ENCODE results near the gene RBMS3. TPM values are rescaled to one million over a fixed set of nuclear protein-coding genes. Genes with fewer than 3 reads are reported as not detected.

RBMS3 gene
- total RNA-seq, 1 donor from 2014 or later, result 23.7 TPM

- no peak overlapping the region for H3K4me3 ChIP-seq (ENCODE audit: low read depth, low read length)
- DNase-seq (ENCODE audit: low read depth), result no peak
- H3K36me3 ChIP-seq (ENCODE audit: control insufficient read depth, insufficient read depth, low read length), result no peaks in the 10 kb centered on the region
- TF ChIP-seq, protein P1, sequence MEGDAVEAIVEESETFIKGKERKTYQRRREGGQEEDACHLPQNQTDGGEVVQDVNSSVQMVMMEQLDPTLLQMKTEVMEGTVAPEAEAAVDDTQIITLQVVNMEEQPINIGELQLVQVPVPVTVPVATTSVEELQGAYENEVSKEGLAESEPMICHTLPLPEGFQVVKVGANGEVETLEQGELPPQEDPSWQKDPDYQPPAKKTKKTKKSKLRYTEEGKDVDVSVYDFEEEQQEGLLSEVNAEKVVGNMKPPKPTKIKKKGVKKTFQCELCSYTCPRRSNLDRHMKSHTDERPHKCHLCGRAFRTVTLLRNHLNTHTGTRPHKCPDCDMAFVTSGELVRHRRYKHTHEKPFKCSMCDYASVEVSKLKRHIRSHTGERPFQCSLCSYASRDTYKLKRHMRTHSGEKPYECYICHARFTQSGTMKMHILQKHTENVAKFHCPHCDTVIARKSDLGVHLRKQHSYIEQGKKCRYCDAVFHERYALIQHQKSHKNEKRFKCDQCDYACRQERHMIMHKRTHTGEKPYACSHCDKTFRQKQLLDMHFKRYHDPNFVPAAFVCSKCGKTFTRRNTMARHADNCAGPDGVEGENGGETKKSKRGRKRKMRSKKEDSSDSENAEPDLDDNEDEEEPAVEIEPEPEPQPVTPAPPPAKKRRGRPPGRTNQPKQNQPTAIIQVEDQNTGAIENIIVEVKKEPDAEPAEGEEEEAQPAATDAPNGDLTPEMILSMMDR (IDR thresholded peaks at IDR 0.05; ENCODE audit: insufficient read depth, low read length, poor library complexity, severe bottlenecking), result no peak
- H3K27me3 ChIP-seq (ENCODE audit: control insufficient read depth, insufficient read depth, low read length), result no peaks in the 10 kb centered on the region
These were observed 697.2 kb downstream of the RBMS3 start for GRCh38 chr3:29978036-29978435.

- H3K36me3 ChIP-seq (ENCODE audit: control insufficient read depth, insufficient read depth, low read length), result no peaks in the 10 kb centered on the region
- H3K27me3 ChIP-seq (ENCODE audit: control insufficient read depth, insufficient read depth, low read length), result no peaks in the 10 kb centered on the region
- DNase-seq (ENCODE audit: low read depth), result no peak
- H3K4me3 ChIP-seq (ENCODE audit: low read depth, low read length), result no peak overlapping the region
- TF ChIP-seq, protein P1 (IDR thresholded peaks at IDR 0.05; ENCODE audit: insufficient read depth, low read length, poor library complexity, severe bottlenecking), result no peak
These were observed 710.3 kb downstream of the RBMS3 start for GRCh38 chr3:29991198-29991597.

- Histone ChIP-seq H3K27me3 (ENCODE audit: control insufficient read depth, insufficient read depth, low read length) (no peaks in the 10 kb centered on the region), H3K36me3 (ENCODE audit: control insufficient read depth, insufficient read depth, low read length) (no peaks in the 10 kb centered on the region), H3K4me3 (ENCODE audit: low read depth, low read length) (no peak overlapping the region)
- TF ChIP-seq, protein P1 (IDR thresholded peaks at IDR 0.05; ENCODE audit: insufficient read depth, low read length, poor library complexity, severe bottlenecking), result no peak
- DNase-seq (ENCODE audit: low read depth), result no peak
These were observed 721.9 kb downstream of the RBMS3 start for GRCh38 chr3:30002797-30003196.

DNA sequence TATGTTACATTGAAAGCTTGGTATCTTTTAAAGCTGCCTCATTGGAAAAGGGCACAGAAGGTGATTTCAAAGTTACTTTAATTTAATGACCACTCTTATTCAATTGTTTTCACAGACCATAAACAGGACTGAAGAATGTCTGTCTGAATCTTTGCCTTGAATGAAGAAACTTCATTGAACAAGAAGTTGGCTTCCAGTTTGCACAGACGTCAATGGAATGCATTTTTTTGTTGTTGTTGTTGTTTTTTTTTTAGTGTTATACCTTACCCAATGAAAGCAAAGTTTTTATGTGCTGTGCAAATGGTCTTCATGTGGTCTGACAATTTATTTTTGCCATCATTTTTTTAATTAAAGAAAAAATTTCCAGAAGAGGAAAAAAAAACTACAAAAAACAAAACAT, 722.9 kb downstream of the RBMS3 start:
- H3K27me3 ChIP-seq (ENCODE audit: control insufficient read depth, insufficient read depth, low read length), result no peaks in the 10 kb centered on the region
- no peak for DNase-seq (ENCODE audit: low read depth)
- no peaks in the 10 kb centered on the region for H3K36me3 ChIP-seq (ENCODE audit: control insufficient read depth, insufficient read depth, low read length)
- H3K4me3 ChIP-seq (ENCODE audit: low read depth, low read length), result no peak overlapping the region
- TF ChIP-seq, protein P1 (IDR thresholded peaks at IDR 0.05; ENCODE audit: insufficient read depth, low read length, poor library complexity, severe bottlenecking), result no peak

DNA sequence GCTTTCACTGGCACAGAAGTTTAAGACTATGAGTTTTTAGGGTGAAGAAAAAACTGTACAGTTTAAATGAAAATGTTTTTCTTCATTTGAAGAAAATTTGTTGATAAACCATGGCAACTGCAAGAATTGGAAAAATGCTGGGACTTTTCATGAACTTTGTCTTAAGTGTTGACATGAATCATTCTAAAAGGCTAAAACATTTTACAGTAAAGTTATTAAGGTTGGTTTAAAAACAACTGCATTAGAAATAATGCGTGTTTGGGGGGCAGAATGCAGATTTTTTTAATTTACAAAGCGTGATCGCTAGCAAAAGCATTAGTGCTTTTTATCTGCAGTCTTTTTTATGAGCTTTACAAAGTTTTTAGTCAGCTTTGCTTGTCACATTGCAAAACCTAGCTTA, 723.6 kb downstream of the RBMS3 start:
- TF ChIP-seq, protein P1 (IDR thresholded peaks at IDR 0.05; ENCODE audit: insufficient read depth, low read length, poor library complexity, severe bottlenecking), result no peak
- DNase-seq (ENCODE audit: low read depth), result no peak
- H3K4me3 ChIP-seq (ENCODE audit: low read depth, low read length), result no peak overlapping the region
- no peaks in the 10 kb centered on the region for H3K36me3 ChIP-seq (ENCODE audit: control insufficient read depth, insufficient read depth, low read length)
- no peaks in the 10 kb centered on the region for H3K27me3 ChIP-seq (ENCODE audit: control insufficient read depth, insufficient read depth, low read length)

GRCh38 chr3:30006111-30006510, 725.2 kb downstream of the RBMS3 start:
- no peak for DNase-seq (ENCODE audit: low read depth)
- H3K27me3 ChIP-seq (ENCODE audit: control insufficient read depth, insufficient read depth, low read length), result no peaks in the 10 kb centered on the region

More at GRCh38 chr3:30006111-30006510, 725.2 kb downstream of the RBMS3 start:
- no peaks in the 10 kb centered on the region for H3K36me3 ChIP-seq (ENCODE audit: control insufficient read depth, insufficient read depth, low read length)
- TF ChIP-seq, protein P1 (IDR thresholded peaks at IDR 0.05; ENCODE audit: insufficient read depth, low read length, poor library complexity, severe bottlenecking), result no peak
- no peak overlapping the region for H3K4me3 ChIP-seq (ENCODE audit: low read depth, low read length)
